Amygdala (tissue), 56 donors: ENCODE results near the gene CENPH.
"Not testable (repeated sequence)": the region's sequence is repeated elsewhere in the genome, so short reads cannot be mapped to it uniquely, and the experiment has no call there.

Experiments used
- DNase-seq, 56 donors: peaks; one replicate each; lab custom pipeline; 2025; lab: John Stamatoyannopoulos, UW

Gene CENPH

DNA sequence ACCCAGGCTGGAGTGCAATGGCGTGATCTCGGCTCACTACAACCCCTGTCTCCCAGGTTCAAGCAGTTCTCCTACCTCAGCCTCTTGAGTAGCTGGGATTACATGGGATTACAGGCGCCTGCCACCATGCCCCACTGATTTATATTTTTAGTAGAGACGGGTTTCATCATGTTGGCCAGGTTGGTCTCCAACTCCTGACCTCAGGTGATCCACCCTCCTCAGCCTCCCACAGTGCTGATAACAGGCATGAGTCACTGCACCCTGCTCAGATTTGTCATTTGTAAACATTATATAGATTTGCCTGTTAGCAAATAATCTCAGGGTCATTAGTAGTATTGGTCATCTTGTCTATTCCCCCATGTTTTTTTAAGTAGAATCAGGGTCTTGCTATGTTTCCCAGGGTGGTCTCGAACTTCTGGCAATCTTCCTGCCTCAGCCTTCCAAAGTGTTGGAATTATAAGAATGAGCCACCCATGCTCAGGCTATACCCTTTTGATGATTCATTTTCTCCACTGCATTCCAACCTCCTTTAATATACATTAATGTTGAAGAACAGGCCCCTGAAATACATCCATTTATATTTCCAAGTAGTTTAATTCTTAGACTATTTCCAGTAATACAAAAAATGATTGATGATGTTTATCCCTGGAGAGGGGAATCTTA is 17.3 kb downstream of the CENPH start:
- no peak for DNase-seq

DNA sequence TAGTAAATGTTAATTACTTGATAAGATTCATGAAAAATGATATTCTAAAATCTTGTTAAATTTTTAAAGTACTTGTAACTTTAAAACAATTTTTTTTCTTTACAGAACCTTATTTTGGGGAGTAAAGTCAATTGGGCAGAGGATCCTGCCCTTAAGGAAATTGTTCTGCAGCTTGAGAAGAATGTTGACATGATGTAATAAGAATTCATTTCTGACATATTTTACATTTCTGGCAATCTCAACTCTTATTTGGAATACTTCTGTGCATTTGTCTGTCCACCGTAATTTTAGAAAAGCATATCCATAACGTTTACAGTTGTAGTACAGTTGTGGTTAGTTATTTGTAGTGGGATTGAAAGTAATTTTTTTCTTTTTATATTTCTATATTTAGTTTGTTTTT is 20.2 kb downstream of the CENPH start:
- no peak for DNase-seq

DNA sequence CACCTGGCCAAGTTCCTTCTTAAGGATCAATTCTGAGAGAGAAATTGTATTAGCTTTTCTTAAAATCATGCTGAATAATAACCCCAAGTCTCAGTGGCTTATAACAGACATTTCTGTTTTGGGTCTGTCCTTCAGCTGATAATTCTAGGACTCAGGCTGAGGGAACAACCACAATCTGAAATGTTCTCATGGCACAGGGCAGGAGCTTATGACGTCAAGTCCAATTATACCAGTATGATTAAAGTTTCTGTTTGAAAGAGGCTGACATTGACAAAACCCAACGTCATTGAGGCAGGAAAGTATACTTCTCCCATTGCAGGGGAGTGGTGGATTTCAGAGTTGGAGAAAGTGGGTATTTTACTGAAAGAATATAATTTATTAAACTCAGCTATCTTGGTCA is 21.8 kb downstream of the CENPH start:
- DNase-seq, result no peak

DNA sequence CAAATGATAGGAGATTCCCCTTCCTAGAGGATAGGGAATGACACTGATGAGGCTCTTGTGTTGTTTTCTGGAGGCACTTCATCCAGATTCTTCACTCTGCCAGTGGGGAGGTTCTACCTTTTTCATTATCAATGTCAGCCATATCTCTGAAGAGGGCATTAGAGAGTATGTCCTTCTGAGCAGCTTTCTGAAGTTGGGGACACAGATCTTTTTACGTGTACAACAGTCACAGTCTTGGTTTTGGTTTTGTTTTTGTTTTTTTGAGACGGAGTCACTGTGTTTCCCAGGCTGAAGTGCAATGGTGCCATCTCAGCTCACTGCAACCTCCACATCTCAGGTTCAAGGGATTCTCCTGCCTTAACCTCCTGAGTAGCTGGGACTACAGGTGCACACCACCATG is 22.6 kb downstream of the CENPH start:
- DNase-seq, result no peak

DNA sequence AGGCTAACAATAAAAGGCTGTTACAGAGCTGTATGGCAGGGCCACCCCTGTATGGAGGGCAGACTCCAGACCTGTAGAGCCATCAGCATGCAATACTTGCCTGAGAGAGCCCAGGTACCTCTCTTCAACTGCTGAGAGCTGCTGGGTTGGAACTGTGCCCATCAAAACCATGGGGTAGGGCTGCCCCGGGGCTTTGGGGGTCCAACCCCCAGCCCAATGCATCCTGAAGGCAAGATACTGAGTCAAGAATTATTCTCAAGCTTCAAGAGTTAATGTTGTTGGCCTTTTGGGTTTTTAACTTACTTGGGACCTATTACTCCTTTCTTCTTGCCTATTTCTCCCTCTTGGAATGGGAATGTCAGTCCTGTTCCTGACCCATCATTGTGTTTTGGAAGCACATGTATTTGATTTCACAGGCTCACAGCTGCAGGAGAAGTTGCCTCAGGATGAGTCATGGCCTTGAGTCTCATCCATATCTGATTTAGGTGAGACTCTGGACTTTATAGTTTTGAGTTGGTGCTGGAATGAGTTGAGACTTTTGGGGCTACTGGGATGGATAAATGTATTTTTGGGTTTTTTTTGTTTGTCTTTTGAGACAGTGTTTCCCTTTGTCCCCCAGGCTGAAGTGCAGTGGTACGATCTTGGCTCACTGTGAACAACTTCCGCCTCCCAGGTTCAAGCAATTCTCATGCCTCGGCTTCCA is 24.3 kb downstream of the CENPH start:
- no peak for DNase-seq

DNA sequence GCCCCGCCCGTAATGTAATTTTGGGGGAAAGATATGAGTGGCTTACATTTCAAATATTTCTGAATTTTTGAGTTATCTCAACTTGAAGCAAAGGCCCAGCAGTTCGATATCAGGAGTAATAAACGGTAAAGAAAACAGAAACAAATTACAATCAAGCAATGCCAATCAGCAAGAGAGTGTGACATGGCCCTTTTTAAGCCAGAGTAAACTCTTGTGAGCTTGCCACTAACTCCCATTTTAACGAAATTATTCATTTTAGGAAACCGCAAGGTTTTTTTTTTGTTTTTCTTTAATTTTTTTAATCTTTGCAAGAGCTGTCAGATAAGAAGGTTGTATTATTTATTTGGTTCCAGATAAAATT is 27.7 kb downstream of the CENPH start:
- DNase-seq, result no peak

DNA sequence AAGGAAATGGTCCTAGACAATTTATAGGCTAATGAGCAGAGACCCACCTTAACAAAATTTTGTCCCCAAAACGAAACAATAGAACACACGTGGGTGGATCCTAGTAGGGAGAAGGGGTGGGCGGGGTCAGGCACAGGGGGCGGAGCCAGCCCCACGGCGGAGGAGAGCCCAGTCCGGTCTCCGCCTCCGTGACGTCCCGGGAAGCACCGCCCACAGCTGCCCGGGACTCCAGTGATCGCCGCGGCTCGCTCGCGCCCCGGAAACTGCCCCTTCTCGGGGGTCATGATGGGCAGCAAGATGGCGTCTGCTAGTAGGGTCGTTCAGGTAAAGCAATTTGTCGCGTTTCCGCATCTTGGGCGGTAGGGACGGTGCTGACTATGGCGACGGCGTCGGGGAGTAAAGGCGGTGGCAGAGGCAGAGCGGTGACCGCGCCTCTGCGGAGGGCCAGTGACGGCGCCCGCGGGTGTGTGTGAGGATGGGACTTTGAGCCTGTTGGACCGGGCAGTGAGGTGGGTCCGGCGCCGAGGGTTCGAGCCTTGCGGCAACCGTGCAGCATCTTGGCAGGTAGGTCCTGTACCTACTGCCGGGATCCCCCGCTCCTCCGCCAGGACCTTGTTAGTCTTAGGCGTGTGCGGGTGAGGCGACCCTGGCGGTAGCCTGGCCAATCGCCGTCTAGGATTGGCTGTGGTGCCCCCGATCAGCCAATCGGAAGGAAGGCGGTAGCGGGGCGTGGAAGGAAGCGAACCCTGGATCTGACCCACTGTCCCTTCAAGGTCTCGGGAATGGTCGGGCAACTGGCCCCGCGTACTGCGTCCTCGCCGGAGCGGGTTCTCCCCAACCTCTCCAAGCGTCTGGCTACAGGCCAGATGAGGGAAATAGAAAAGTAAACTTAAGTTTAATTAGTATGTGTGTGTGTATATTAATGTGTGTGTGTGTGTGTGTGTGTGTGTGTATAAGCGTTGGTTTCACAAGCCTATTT is 28.5 kb downstream of the CENPH start:
- DNase-seq, result peak; percentile 48 to 97 (median 92)

DNA sequence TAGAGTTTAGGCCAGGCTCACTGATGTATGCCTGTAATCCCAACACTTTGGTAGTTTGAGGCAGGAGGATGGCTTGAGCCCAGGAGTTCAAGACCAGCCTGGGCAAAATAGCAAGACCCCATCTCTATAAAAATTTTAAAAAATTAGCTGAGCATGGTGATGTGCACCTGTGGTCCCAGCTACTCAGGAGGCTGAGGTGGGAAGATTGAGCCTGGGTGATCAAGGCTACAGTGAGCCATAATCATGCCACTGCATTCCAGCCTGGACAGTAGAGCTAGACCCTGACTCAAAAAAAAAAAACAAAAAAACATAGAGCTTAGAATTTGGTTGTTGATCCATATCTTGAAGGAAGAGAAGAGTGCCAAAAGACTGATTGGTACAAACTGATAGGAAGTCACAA is 30.6 kb downstream of the CENPH start:
- no peak for DNase-seq

DNA sequence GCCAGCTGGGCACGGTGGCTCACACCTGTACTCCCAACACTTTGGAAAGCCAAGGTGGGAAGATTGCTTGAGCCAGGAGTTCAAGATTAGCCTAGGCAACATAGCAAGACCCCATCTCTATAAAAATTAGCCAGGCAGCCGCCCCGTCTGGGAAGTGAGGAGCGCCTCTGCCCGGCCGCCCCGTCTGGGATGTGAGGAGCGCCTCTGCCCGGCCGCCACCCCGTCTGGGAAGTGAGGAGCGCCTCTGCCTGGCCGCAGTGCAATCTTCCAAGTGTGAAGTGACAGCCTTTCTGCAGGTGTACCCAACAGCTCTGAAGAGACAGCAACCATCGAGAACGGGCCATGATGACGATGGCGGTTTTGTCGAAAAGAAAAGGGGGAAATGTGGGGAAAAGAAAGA is 31.0 kb downstream of the CENPH start:
- not testable (repeated sequence) for DNase-seq

DNA sequence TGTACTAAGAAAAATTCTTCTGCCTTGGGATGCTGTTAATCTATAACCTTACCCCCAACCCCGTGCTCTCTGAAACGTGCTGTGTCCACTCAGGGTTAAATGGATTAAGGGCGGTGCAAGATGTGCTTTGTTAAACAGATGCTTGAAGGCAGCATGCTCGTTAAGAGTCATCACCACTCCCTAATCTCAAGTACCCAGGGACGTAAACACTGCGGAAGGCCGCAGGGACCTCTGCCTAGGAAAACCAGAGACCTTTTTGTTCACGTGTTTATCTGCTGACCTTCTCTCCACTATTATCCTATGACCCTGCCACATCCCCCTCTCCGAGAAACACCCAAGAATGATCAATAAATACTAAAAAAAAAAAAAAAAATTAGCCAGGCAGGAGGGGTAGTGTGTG is 31.4 kb downstream of the CENPH start:
- not testable (repeated sequence) for DNase-seq

DNA sequence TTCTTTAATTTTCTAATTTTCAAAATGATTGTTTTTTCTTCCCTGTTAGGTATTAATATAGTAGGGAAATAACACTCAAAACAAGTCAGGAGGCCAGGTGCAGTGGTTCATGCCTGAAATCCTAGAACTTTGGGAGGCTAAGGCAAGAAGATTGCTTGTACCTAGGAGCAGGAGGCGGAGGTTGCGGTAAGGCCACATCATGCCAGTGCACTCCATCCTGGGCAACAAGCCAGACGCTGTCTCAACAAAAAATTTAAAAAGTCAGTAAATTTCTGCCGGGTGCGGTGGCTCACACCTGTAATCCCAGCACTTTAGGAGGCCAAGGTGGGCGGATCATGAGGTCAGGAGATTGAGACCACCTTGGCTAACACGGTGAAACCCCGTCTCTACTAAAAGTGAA is 35.1 kb downstream of the CENPH start:
- DNase-seq, result no peak

DNA sequence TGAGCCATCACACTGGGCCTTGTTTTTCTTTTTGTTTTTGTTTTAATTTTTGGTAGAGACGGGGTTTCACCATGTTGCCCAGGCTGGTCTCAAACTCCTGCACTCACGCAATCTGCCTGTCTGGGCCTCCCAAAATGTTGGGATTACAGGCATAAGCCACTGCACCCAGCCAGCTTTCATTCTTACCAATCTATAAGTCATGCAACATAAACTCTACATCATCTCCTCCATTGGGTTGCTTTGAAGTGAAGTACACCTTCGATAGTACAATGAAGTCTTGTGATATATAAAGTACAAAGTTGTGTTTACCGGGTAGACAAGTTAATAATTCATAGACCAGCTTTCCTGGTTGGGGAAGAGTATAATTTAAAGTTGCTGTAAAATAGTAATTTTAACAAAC is 36.5 kb downstream of the CENPH start:
- no peak for DNase-seq

DNA sequence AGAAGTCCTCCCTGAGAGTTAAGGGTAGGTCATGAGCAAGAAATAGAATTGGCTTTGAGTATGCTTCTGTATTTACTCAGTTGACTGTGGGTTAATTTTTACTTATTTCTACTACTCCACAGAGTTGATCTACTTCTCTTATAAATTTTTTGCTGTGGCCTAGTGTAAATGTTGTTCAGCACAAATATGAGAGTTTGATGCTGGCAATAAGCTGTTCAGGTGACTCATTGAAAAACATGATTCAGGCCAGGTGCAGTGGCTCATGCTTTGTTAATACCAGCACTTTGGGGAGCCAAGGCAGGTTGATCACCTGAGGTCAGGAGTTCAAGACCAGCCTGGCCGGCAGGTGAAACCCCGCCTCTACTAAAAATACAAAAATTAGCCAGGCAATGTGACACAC is 40.8 kb downstream of the CENPH start:
- DNase-seq, result no peak

DNA sequence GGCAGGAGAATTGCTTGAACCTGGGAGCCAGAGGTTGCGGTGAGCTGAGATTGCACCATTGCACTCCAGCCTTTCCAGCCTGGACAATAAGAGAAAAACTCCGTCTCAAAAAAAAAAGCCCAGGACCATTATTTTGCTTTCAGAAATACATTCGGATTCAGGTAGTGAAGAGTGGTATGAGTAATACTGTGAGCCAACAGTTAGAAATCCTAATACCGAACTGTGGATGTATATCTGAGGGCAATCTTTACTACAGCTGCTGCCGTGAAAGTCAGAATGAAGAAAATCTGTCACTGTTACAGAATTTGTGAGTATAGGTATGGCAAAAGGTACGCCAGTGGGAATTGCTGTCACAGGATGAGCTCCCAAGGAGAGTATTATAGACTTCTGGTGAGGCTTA is 41.9 kb downstream of the CENPH start:
- no peak for DNase-seq

DNA sequence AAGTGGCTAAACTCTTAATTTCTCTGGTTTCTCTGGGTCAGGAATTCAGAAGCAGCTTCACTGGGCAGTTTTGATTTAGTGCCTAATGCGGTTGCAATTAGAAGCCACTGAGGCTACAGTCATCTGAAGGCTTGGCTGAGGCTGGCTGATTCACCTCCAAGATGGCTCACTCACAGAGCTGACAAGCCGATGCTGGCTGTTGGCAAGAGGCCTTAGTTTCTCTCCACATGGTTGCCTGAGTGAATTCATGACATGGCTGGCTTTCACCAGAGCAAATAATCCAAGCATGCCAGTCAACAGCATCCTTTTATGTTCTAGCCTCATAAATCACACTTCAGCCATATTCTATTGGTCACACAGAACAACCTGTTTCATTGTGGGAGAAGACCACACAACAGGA is 42.5 kb downstream of the CENPH start:
- peak in 21 of 56 donors; percentile 0 to 44 (median 6) for DNase-seq

DNA sequence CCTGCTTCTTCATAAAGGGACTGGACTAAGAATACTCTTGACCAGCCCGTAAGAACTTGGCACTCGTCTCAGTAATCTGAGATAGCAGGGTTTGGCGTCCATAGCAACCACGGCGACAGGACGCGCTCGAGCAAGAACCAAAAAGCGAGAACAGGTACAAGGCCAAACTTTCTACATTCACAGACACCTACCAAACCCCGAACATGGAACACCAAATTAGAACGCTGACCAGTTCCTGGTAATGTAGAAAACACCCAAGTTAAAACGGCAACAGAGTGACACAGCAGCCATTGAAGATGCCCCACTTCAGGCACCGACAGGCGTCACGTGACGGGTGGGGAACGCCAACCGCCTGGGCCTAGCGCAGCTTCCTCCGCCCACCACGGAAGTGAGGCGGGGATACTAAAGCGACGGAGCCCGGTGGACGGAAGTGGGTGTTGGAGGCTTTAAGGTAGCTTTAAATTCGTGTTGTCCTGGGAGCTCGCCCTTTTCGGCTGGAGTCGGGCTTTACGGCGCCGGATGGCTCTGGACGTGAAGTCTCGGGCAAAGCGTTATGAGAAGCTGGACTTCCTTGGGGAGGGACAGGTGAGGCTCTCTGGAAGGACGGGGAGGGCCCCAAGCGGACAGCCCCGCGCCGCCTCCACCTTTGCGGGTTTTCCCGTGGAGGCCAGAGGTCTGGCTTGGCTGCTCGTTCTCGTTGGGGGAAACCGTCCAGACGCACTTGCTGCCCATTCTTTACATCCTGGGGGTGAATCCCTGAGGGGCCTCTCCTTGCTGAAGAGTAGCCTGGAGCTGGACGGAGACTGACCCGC is 45.3 kb downstream of the CENPH start, which contains the start of gene CDK7:
Gene CDK7 (plus strand): TSS at position 430 of the 812 bp plus-strand sequence. CDS start 90 bp downstream, at position 520.
- peak; percentile 50 to 96 (median 88) for DNase-seq

DNA sequence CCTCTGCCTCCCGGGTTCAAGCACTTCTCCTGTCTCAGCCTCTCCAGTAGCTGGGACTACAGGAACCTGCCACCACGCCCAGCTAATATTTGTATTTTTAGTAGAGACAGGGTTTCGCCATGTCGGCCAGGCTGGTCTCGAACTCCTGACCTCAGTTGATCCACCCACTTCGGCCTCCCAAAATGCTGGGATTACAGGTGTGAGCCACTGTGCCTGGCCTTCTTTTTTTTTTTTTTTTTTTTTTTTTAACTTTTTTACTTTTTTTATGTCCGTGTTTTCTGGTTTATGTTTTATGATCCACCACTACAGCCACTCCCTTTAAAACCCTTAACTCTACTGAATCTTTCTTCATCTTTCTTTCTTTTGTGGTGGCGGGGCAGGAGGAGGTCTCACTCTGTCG is 47.4 kb downstream of the CENPH start:
- DNase-seq, result not testable (repeated sequence)

DNA sequence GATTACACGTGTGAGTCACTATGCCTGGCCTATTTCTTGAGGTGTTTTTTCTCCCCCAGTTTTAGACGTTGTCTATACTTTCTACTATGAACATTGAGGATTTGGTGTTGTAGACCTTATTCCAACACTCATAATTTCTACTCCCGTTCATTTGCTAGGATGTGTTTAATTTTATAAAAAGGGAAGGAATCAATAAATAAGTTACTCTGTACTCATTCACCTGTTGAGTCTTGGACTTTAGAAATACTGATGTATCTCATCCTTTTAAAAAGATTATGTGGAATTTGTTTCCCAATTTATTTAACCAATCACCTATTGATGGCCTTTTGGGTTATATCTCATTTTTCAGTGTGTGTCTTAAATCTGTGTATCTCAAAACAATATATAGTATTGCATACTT is 48.5 kb downstream of the CENPH start:
- no peak for DNase-seq

DNA sequence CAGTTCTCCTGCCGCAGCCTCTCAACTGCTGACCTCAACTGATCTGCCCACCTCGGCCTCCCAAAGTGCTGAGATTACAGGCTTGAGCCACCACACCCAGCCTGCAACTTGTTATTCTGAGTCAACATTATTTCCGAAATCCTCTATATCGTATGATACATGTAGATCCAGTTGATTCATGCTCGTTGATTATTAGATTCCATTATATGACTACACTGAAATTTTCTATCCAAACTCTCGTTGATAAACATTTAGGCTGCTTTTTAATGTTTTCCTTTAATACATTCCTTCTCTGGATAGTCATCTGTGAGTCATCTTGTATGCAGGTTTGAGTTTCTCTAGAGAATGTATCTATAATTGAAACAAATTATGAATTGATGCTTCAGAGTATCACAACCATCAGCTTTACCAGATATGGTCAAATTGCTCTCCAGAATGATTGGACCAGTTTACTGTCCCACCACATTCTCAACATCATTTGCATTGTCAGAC is 49.4 kb downstream of the CENPH start:
- no peak for DNase-seq
